HepG2 (cell line): Measurements from ENCODE around the gene HHEX. TPM values are rescaled to one million over a fixed set of nuclear protein-coding genes. Genes with fewer than 3 reads are reported as not detected.
A peak's percentile ranks its signal among the peaks of the same experiment; 100 is the strongest.
"Not testable (repeated sequence)": the region's sequence is repeated elsewhere in the genome, so short reads cannot be mapped to it uniquely, and the experiment has no call there.

Experiments
- BCL6 ChIP-seq: IDR thresholded peaks from 2 replicates; pipeline ENCODE4 v1.6.1; 2016; ENCODE audit warnings: missing genetic modification reagents, missing compliant biosample characterization
- BHLHE40 ChIP-seq: IDR thresholded peaks from 2 replicates; pipeline ENCODE4 v1.6.1; 2011; ENCODE audit warnings: low read length, improper control_type of control experiment
- EP300 ChIP-seq, 3 experiments: sonication (generic) in 1 of 3; formaldehyde crosslinking in 1 of 3; IDR thresholded peaks; 2 replicates each; pipeline versions ENCODE4 v1.5.1 to v1.6.1; 2011 to 2020; ENCODE audit warnings: low read depth in 2 of 3, low read length in 2 of 3, borderline replicate concordance in 1 of 3, improper control_type of control experiment in 1 of 3, mild to moderate bottlenecking in 1 of 3, missing genetic modification reagents in 1 of 3, moderate library complexity in 1 of 3
- HMG20A ChIP-seq: IDR thresholded peaks from 2 replicates; pipeline ENCODE4 v1.6.1; 2016; ENCODE audit warnings: borderline replicate concordance
- MEF2D ChIP-seq: sonication (generic); formaldehyde crosslinking; IDR thresholded peaks from 2 replicates; pipeline ENCODE4 v1.5.1; 2020; ENCODE audit warnings: mild to moderate bottlenecking, missing genetic modification reagents
- NR2F6 ChIP-seq, 2 experiments: IDR thresholded peaks; 2 replicates each; pipeline ENCODE4 v1.6.1; 2016; ENCODE audit warnings: antibody characterized with exemption in 1 of 2, mild to moderate bottlenecking in 1 of 2
- PITX1 ChIP-seq: sonication (generic); formaldehyde crosslinking; IDR thresholded peaks from 2 replicates; pipeline ENCODE4 v1.5.1; 2020; ENCODE audit warnings: mild to moderate bottlenecking, missing genetic modification reagents
- SOX6 ChIP-seq, 2 experiments: fragments of 450-650 bp in 1 of 2; sonication (generic) in 1 of 2; formaldehyde crosslinking in 1 of 2; IDR thresholded peaks; 2 replicates each; pipeline versions ENCODE4 v1.4.0 to v1.6.1; 2017 to 2020; ENCODE audit warnings: antibody characterized with exemption in 1 of 2, mild to moderate bottlenecking in 1 of 2, missing genetic modification reagents in 1 of 2
- ZMYM3 ChIP-seq: sonication (generic); formaldehyde crosslinking; IDR thresholded peaks from 2 replicates; pipeline ENCODE4 v1.5.1; 2020; ENCODE audit warnings: mild to moderate bottlenecking, missing genetic modification reagents
- ZNF292 ChIP-seq: sonication (generic); formaldehyde crosslinking; IDR thresholded peaks from 2 replicates; pipeline ENCODE4 v1.8.1; 2022; ENCODE audit warnings: mild to moderate bottlenecking, low read depth, missing genetic modification reagents, borderline replicate concordance
- polyA plus RNA-seq, 8 experiments: library from polyadenylated mRNA; depleted of rRNA in 3 of 8; stranded (reverse) in 7 of 8; unstranded in 1 of 8; fragments of >200 nt; fragmentation: Illumina TruSeq in 4 of 8; extraction: Trizol in 4 of 8; gene quantifications; 2 replicates each; pipeline versions ENCODE4 v1.2.1 to v1.2.3, GENCODE V29; 2011 to 2016; ENCODE audit warnings: low read depth in 4 of 8, missing spikeins in 1 of 8, mixed read lengths in 1 of 8; ENCODE audit not compliant: insufficient read depth in 1 of 8
- total RNA-seq, 5 experiments: library from RNA; depleted of rRNA; stranded (reverse); fragments of >200 nt; fragmentation: Illumina TruSeq; extraction: Trizol; gene quantifications; 2 replicates each; pipeline ENCODE4 v1.2.3, GENCODE V29; 2016; ENCODE audit warnings: low read depth in 1 of 5
- TF ChIP-seq, protein P1 (sequence below): IDR thresholded peaks from 2 replicates; pipeline ENCODE4 v1.4.0; 2020; ENCODE audit warnings: mild to moderate bottlenecking, missing genetic modification reagents
- TF ChIP-seq, protein P2 (sequence below): IDR thresholded peaks from 2 replicates; pipeline ENCODE4 v1.6.1; 2016
- TF ChIP-seq, protein P3 (sequence below): sonication (generic); formaldehyde crosslinking; IDR thresholded peaks from 2 replicates; pipeline ENCODE4 v1.4.0; 2020; ENCODE audit warnings: missing genetic modification reagents, mild to moderate bottlenecking, borderline replicate concordance

The HHEX gene
- total and polyA plus RNA-seq, 2 of the 13 experiments (the other 11 are each of a cell fraction or from before 2014, with no cell fraction given): 44.5 to 48.7 TPM

DNA sequence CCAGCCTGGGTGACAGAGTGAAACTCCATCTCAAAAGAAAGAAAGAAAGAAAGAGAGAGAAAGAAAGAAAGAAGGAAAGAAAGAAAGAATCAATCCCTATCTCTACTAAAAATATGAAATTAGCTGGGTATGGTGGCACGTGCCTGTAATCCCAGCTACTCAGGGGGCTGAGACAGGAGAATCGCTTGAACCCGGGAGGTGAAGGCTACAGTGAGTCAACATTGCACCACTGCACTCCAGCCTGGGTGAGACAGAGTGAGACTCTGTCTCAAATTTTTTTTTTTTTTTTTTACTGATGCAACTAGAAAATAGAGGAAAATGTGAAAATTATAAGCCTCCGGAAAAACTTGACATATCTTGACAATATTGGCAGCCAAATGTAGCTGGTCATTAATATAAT is 52.0 kb downstream of the HHEX start (continued):
- TF ChIP-seq ZMYM3 (CRISPR knock-in tag): peak; percentile 24; the same call in 1 of the 2 replicates
- 0 out of 2 replicates have a peak, but pooled peaks have one; percentile 19 for TF ChIP-seq ZNF292 (CRISPR knock-in tag)
- TF ChIP-seq BCL6 (CRISPR knock-in tag): peak; percentile 43; the same call in 1 of the 2 replicates
- 0 out of 2 replicates have a peak, but pooled peaks have one; percentile 12 for TF ChIP-seq MEF2D (CRISPR knock-in tag)
- peak; percentile 73 for TF ChIP-seq BHLHE40
- peak; percentile 35; the same call in 1 of the 2 replicates for TF ChIP-seq HMG20A (CRISPR knock-in tag)
- TF ChIP-seq EP300 (IDR thresholded peaks at IDR 0.05; ENCODE audit: low read depth in 2 of 2, low read length in 2 of 2): peak in 1 of 2 experiments; percentile 29; a peak in 1 of 4 replicates
- TF ChIP-seq EP300 (CRISPR knock-in tag; IDR thresholded peaks at IDR 0.05; ENCODE audit: borderline replicate concordance); SOX6 (IDR thresholded peaks at IDR 0.05): not testable (repeated sequence)
- TF ChIP-seq, protein P1, sequence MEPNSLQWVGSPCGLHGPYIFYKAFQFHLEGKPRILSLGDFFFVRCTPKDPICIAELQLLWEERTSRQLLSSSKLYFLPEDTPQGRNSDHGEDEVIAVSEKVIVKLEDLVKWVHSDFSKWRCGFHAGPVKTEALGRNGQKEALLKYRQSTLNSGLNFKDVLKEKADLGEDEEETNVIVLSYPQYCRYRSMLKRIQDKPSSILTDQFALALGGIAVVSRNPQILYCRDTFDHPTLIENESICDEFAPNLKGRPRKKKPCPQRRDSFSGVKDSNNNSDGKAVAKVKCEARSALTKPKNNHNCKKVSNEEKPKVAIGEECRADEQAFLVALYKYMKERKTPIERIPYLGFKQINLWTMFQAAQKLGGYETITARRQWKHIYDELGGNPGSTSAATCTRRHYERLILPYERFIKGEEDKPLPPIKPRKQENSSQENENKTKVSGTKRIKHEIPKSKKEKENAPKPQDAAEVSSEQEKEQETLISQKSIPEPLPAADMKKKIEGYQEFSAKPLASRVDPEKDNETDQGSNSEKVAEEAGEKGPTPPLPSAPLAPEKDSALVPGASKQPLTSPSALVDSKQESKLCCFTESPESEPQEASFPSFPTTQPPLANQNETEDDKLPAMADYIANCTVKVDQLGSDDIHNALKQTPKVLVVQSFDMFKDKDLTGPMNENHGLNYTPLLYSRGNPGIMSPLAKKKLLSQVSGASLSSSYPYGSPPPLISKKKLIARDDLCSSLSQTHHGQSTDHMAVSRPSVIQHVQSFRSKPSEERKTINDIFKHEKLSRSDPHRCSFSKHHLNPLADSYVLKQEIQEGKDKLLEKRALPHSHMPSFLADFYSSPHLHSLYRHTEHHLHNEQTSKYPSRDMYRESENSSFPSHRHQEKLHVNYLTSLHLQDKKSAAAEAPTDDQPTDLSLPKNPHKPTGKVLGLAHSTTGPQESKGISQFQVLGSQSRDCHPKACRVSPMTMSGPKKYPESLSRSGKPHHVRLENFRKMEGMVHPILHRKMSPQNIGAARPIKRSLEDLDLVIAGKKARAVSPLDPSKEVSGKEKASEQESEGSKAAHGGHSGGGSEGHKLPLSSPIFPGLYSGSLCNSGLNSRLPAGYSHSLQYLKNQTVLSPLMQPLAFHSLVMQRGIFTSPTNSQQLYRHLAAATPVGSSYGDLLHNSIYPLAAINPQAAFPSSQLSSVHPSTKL: peak; percentile 69
- TF ChIP-seq SOX6 (CRISPR knock-in tag; IDR thresholded peaks at IDR 0.05): peak; percentile 43; the same call in 1 of the 2 replicates
- TF ChIP-seq, protein P2, sequence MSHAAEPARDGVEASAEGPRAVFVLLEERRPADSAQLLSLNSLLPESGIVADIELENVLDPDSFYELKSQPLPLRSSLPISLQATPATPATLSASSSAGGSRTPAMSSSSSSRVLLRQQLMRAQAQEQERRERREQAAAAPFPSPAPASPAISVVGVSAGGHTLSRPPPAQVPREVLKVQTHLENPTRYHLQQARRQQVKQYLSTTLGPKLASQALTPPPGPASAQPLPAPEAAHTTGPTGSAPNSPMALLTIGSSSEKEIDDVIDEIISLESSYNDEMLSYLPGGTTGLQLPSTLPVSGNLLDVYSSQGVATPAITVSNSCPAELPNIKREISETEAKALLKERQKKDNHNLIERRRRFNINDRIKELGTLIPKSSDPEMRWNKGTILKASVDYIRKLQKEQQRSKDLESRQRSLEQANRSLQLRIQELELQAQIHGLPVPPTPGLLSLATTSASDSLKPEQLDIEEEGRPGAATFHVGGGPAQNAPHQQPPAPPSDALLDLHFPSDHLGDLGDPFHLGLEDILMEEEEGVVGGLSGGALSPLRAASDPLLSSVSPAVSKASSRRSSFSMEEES (CRISPR knock-in tag): peak; percentile 48
- peak; percentile 50; the same call in 1 of the 2 replicates for TF ChIP-seq NR2F6 (IDR thresholded peaks at IDR 0.05)
- TF ChIP-seq NR2F6 (CRISPR knock-in tag; IDR thresholded peaks at IDR 0.05): peak; percentile 49; the same call in 1 of the 2 replicates
- TF ChIP-seq, protein P3, sequence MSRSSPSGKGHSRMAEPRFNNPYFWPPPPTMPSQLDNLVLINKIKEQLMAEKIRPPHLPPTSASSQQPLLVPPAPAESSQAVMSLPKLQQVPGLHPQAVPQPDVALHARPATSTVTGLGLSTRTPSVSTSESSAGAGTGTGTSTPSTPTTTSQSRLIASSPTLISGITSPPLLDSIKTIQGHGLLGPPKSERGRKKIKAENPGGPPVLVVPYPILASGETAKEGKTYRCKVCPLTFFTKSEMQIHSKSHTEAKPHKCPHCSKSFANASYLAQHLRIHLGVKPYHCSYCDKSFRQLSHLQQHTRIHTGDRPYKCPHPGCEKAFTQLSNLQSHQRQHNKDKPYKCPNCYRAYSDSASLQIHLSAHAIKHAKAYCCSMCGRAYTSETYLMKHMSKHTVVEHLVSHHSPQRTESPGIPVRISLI (CRISPR knock-in tag): peak; percentile 79; the same call in 1 of the 2 replicates
- TF ChIP-seq PITX1 (CRISPR knock-in tag): peak; percentile 65; the same call in 1 of the 2 replicates
